CD4-positive, alpha-beta T cell (primary cell): ENCODE results near the gene NHLRC1. TPM values are rescaled to one million over a fixed set of nuclear protein-coding genes. Genes with fewer than 3 reads are reported as not detected.

Experiments used
- ATAC-seq: fragments of 200-7000 bp; cut with Tn5 transposase; one replicate; pipeline ENCODE4 v1.10.0; 2022; ENCODE audit warnings: mild to moderate bottlenecking; ENCODE audit not compliant: poor library complexity
- CTCF ChIA-PET: fragments of 350-600 bp; sonication (Branson Sonifier 250); formaldehyde crosslinking; loops from one replicate; lab custom pipeline; 2021; ENCODE audit warnings: antibody characterized with exemption, inconsistent platforms; lab: Charles Lee
- POLR2A ChIA-PET: fragments of 350-600 bp; sonication (Branson Sonifier 250); formaldehyde crosslinking; loops from one replicate; lab custom pipeline; 2021; ENCODE audit warnings: antibody characterized with exemption, inconsistent platforms; lab: Charles Lee
- DNase-seq, 14 experiments: peaks; one replicate each; pipeline ENCODE4 v3.0.0-alpha.2; 2013 to 2020; ENCODE audit warnings: mixed read lengths in 2 of 14
- H3K27ac ChIP-seq, 2 donors: one replicate each; pipeline versions ENCODE4 v1.5.1 to v1.7.0; 2013; ENCODE audit warnings: low read length in 2 of 2, low read depth in 1 of 2, mild to moderate bottlenecking in 1 of 2
- H3K27me3 ChIP-seq, 2 experiments: 1 replicate in 1 of 2; 2 replicates in 1 of 2; pipeline versions ENCODE4 v1.6.1 to v1.7.0; 2013; ENCODE audit warnings: low read length in 2 of 2, control low read depth in 1 of 2, mild to moderate bottlenecking in 1 of 2, moderate library complexity in 1 of 2; ENCODE audit not compliant: insufficient read depth in 2 of 2, control insufficient read depth in 1 of 2
- H3K36me3 ChIP-seq: one replicate; pipeline ENCODE4 v1.6.1; 2013; ENCODE audit warnings: low read length, control low read depth; ENCODE audit not compliant: insufficient read depth
- H3K4me1 ChIP-seq: one replicate; pipeline ENCODE4 v1.6.1; 2013; ENCODE audit warnings: low read length, control low read depth; ENCODE audit not compliant: insufficient read depth
- H3K4me3 ChIP-seq: one replicate; pipeline ENCODE4 v1.5.1; 2013; ENCODE audit warnings: mild to moderate bottlenecking, low read length, moderate library complexity
- H3K9me3 ChIP-seq, 2 experiments: 1 replicate in 1 of 2; 2 replicates in 1 of 2; pipeline versions ENCODE4 v1.6.1 to v1.7.0; 2013; ENCODE audit warnings: low read length in 2 of 2, mild to moderate bottlenecking in 2 of 2, control low read depth in 1 of 2, moderate library complexity in 1 of 2; ENCODE audit not compliant: control insufficient read depth in 1 of 2, insufficient read depth in 1 of 2
- H3K27ac Mint-ChIP-seq: one replicate; pipeline ENCODE4 v1.8.0; 2020; ENCODE audit warnings: mixed read lengths
- H3K27me3 Mint-ChIP-seq: one replicate; pipeline ENCODE4 v1.8.0; 2021; ENCODE audit warnings: mixed read lengths
- H3K36me3 Mint-ChIP-seq: one replicate; pipeline ENCODE4 v1.8.0; 2021; ENCODE audit warnings: low read depth, mixed read lengths
- H3K4me1 Mint-ChIP-seq: one replicate; pipeline ENCODE4 v1.8.0; 2021; ENCODE audit warnings: low read depth, mixed read lengths
- H3K4me3 Mint-ChIP-seq: one replicate; pipeline ENCODE4 v1.8.0; 2020; ENCODE audit warnings: mild to moderate bottlenecking, mixed read lengths
- H3K9me3 Mint-ChIP-seq: one replicate; pipeline ENCODE4 v1.8.0; 2020; ENCODE audit warnings: mixed read lengths
- intact Hi-C, 2 experiments: fragments of 100-400 bp; cut with DNase I in 1 of 2; cut with micrococcal nuclease in 1 of 2; formaldehyde crosslinking; loops; one replicate each; pipeline versions ENCODE4 v1.15.1 to v1.9.0; 2023 to 2025; cut with DNase I, micrococcal nuclease
- total RNA-seq, 174 experiments: library from RNA in 2 of 174; stranded (reverse) in 2 of 174; gene quantifications; one replicate each; pipeline ENCODE4 v1.2.3 and lab custom pipeline; 2021 to 2026
- TF ChIP-seq, protein P1 (sequence below): fragments of 200-600 bp; IDR thresholded peaks from one replicate; pipeline ENCODE4 v1.8.0; 2022; ENCODE audit warnings: antibody characterized with exemption, mild to moderate bottlenecking

The NHLRC1 gene
- total RNA-seq, 2 experiments from 2014 or later, result 0.11 TPM; not detected in 1

DNA sequence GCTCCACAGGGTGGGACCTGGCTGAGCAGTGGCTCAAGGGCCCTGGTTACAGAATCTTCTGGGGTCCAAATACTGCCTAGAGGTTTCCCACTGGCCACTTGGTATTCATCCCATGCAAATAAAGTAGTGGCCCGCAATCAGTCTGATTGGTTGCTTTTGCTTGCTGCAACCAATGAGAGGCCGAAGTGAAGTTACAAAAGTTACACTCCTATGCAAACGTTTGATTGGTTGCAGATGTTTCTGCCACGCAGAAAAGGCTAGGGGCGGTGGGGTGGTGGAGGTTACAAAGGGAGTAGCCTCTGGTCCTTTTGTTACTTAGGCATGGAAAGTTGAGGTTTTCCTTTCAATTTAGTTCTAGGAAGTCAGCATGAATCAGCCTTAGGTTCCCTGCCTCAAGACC lies 3.6 kb upstream of the NHLRC1 start:
- no peak overlapping the region for H3K27ac Mint-ChIP-seq
- Histone ChIP-seq H3K4me3 (no peak overlapping the region), H3K27me3 (no peaks in the 10 kb centered on the region), H3K36me3 (peaks cover 6% of the 10 kb centered on the region), H3K27ac (no peak overlapping the region), H3K4me1 (peaks cover 13% of the 10 kb centered on the region), H3K9me3 (peaks cover 0 to 9% of the 10 kb centered on the region in 2 experiments)
- peaks cover 10% of the 10 kb centered on the region for H3K36me3 Mint-ChIP-seq
- ChIA-PET CTCF (no interaction called here), POLR2A (no interaction called here)
- H3K4me1 Mint-ChIP-seq, result peaks cover 11% of the 10 kb centered on the region
- DNase-seq (no peak), ATAC-seq (no peak)
- intact Hi-C loops, result loop anchor here in 1 of 2 experiments (10.0 kb wide), 1 partner anchor 379 kb away; no protein-coding TSS in a partner anchor
- H3K9me3 Mint-ChIP-seq, result no peaks in the 10 kb centered on the region
- H3K4me3 Mint-ChIP-seq, result no peak overlapping the region
- peaks cover 13% of the 10 kb centered on the region for H3K27me3 Mint-ChIP-seq
- TF ChIP-seq, protein P1, sequence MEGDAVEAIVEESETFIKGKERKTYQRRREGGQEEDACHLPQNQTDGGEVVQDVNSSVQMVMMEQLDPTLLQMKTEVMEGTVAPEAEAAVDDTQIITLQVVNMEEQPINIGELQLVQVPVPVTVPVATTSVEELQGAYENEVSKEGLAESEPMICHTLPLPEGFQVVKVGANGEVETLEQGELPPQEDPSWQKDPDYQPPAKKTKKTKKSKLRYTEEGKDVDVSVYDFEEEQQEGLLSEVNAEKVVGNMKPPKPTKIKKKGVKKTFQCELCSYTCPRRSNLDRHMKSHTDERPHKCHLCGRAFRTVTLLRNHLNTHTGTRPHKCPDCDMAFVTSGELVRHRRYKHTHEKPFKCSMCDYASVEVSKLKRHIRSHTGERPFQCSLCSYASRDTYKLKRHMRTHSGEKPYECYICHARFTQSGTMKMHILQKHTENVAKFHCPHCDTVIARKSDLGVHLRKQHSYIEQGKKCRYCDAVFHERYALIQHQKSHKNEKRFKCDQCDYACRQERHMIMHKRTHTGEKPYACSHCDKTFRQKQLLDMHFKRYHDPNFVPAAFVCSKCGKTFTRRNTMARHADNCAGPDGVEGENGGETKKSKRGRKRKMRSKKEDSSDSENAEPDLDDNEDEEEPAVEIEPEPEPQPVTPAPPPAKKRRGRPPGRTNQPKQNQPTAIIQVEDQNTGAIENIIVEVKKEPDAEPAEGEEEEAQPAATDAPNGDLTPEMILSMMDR, result no peak

DNA sequence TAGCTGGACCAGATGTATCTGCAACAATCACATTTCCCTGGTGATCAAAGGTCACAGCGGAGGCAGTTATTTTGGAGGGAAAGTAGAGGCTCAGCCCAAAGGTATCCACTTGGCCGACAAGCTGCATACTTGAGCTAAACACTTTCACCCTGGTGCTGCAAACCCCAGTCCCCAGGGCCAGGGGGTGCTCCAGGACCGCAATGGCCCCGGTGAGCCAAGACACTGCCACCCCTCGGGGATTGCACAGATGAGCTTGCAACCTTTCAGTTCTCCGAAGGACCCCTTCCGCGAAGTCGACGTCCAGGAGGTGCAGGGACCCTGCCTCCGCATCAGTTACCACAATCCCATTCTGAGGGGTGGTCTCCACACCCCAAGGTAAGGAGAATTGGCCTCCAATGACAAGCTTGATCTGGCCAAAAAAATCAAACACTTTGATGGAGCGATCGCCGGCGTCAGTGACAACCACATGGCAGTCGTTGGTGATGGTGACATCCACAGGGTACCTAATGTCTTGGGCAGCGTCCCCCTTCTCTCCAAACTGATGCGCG lies 823 bp downstream of the NHLRC1 start:
- DNase-seq, result peak in 1 of 14 experiments; percentile 9
- peaks cover 0 to 9% of the 10 kb centered on the region in 2 experiments for H3K9me3 ChIP-seq
- TF ChIP-seq, protein P1, result no peak
- Mint-ChIP-seq H3K4me3 (peak overlapping the region; percentile 56), H3K4me1 (peaks cover 13% of the 10 kb centered on the region), H3K27ac (no peak overlapping the region), H3K36me3 (peaks cover 4% of the 10 kb centered on the region), H3K9me3 (no peaks in the 10 kb centered on the region), H3K27me3 (peaks cover 32% of the 10 kb centered on the region)
- no peaks in the 10 kb centered on the region for H3K27me3 ChIP-seq
- peak overlapping the region; percentile 39 for H3K4me3 ChIP-seq
- no peaks in the 10 kb centered on the region for H3K36me3 ChIP-seq
- H3K4me1 ChIP-seq, result peaks cover 13% of the 10 kb centered on the region
- ChIA-PET POLR2A (no interaction called here), CTCF (no interaction called here)
- H3K27ac ChIP-seq, result no peak overlapping the region
- no peak for ATAC-seq
- intact Hi-C loops, result loop anchor here (1.0 to 10.0 kb wide), 2 partner anchors 383 to 965 kb away; no protein-coding TSS in a partner anchor

DNA sequence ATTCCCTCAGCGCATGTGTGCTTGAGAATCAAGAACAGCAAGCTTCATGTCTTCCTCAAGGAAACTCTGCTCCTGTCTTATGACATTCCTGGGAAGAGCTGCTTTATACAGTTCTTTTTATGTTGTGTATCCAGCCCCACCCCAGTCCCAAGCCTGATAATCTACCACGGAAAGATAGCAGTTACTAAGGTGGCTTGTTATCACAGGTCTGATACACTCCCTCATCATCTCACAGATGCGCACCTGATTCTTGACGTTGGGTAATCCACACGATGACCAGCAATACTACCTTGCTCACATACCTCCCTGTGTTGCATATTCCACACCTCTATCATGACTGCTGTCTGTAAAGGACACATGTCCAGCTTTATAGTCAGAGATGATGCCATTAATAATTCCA lies 3.2 kb downstream of the NHLRC1 start:
- H3K4me1 Mint-ChIP-seq, result peaks cover 13% of the 10 kb centered on the region
- H3K36me3 Mint-ChIP-seq, result peaks cover 4% of the 10 kb centered on the region
- DNase-seq (no peak), ATAC-seq (no peak)
- no peak overlapping the region for H3K27ac Mint-ChIP-seq
- no peaks in the 10 kb centered on the region for H3K9me3 Mint-ChIP-seq
- peaks cover 35% of the 10 kb centered on the region for H3K27me3 Mint-ChIP-seq
- H3K9me3 ChIP-seq, result peaks cover 0 to 9% of the 10 kb centered on the region in 2 experiments
- H3K27ac ChIP-seq, result no peak overlapping the region
- H3K4me1 ChIP-seq, result peaks cover 13% of the 10 kb centered on the region
- POLR2A ChIA-PET, result no interaction called here
- TF ChIP-seq, protein P1, result no peak
- no peak overlapping the region for H3K4me3 ChIP-seq
- no peak overlapping the region for H3K4me3 Mint-ChIP-seq
- H3K36me3 ChIP-seq, result no peaks in the 10 kb centered on the region
- CTCF ChIA-PET, result interaction anchor here (0.6 kb wide), 2 partner anchors 43 to 175 kb away, joined by 3 to 4 read pairs; no protein-coding TSS in a partner anchor
- intact Hi-C loops, result no loop called here
- no peaks in the 10 kb centered on the region for H3K27me3 ChIP-seq
